Stimulated activated CD4-positive, alpha-beta T cell treated with anti-CD3 and anti-CD28 coated beads, Interleukin-1b, Interleukin-23, amount 100 ng/mL, for 4 hours (primary cell): ENCODE results near the gene OTOG.

Experiments
- DNase-seq, 2 donors: peaks; one replicate each; pipeline ENCODE4 v3.0.0-alpha.2; 2020; ENCODE audit warnings: low read depth in 2 of 2

The OTOG gene

GRCh38 chr11:17581732-17582053, 34.6 kb downstream of the OTOG start:
- no peak for DNase-seq

DNA sequence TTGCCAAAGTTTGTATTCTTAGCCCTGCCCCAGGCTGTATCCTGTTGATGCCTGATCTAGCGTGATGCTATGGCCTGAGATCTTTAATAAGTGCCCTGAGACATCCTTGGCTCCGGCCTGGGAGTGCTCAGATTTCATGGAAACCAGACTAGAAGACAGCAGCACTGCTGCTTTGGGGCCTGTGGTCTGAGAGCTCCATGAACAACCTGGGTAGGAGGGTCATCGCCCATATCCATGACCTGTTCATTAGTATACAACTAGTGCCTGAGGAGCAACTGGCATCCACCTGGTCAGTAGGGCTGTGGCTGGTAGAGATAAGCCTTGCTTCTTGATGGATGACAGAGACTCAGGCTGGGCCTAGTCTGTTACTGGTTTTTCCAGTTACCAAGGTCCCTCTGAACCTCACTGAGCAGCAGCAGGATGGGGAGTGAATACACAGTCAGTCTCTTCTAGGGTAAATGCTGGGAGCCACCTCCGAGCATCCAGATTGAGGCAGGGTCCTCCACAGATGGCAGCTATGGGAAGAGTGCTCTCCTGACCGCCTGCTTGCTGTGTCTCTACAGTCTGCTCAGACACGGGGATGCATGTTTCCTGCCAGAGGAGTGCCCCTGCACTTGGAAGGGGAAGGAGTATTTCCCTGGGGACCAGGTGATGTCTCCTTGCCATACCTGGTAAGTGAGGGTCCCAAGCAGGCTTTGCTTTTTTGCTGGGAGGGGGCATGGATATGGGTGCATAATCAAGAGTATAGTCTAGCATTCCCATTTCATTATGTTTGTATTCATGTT, 39.0 kb downstream of the OTOG start:
- DNase-seq = no peak

DNA sequence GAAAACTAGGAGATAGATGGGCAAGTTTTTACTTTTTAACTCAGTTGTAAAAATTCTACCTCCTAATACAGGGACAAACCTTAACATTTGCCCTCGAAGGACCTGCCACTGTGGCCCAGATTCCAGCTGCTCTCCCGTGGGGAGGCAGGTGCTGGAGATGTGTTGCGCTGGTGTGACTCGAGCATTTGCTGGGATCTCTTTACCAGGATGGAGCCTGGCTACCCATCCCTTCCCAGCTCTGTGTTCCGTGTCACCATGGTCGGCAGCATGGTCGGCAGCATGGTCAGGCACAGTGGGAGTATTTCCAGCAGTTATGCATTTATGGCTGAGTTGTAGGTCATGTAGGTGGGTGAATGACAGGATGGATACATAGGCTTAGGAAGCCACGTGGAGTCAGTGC, 41.1 kb downstream of the OTOG start:
- DNase-seq = no peak

GRCh38 chr11:17588721-17589120, 41.7 kb downstream of the OTOG start:
- no peak for DNase-seq

DNA sequence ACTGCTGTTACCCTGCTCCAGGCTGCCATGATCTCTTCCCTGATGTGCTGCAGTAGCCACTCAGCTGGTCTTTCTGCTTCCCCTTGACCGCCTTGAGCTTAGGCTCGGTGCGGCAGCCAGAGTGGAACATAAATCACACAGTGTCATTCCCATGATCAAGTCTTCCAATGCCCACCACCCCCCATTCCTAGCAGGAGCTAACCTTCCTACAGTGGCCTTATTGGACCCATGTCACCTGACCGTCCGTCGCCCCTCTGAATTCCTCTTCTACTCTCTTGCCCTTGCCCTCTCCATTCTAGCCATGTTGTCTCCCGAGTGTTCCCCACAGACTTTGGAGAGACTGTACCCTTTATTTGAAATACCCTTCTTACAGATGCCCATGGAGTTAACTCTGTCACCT, 43.4 kb downstream of the OTOG start:
- DNase-seq = no peak

DNA sequence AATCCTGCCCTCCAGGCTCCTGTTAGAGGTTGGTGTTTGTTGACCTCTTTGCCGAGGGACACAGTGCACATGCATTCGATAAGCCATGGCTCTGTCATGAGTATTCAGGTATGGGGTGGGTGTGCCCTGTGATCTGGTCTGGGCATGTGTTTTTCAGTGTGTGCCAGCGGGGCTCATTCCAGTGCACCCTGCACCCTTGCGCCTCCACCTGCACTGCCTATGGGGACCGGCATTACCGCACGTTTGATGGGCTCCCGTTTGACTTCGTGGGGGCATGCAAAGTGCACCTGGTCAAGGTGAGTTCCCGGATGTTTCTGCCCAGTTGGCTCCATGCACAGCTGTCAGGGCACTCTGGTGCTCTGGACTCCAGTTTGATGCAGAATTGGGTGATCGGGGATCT, 44.2 kb downstream of the OTOG start:
- no peak for DNase-seq

DNA sequence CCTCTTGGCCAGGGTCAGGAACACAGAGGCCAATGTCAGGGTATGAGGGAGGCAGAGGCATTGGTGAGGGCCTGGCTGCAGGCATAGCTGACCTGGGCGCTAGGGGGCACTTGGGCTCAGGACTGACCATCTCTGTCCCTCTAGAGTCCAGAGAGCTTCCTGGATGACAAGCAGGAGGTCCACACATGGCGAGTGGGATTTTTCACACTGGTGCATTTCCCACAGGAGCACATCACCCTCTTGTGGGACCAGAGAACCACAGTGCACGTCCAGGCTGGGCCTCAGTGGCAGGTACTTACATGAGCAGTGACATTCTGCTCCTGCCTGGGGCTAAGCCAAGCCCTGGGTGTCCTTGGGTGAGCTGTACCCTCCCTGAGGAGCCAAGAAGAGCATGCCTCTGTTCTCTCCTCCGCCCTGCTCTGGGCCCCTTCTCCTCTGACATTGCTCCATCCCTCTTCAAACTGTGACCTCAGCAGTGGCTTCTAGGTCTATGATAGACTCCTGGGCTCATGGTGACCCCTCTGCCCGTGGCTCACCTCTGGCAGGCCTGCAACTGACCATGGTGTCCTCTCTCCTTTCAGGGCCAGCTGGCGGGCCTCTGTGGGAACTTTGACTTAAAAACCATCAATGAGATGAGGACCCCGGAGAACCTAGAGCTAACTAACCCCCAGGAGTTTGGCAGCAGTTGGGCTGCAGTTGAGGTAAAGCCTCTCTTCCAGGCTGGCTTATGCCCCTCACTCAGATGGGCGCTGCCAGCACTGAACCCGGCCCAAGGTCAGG, 46.6 kb downstream of the OTOG start:
- DNase-seq = no peak

DNA sequence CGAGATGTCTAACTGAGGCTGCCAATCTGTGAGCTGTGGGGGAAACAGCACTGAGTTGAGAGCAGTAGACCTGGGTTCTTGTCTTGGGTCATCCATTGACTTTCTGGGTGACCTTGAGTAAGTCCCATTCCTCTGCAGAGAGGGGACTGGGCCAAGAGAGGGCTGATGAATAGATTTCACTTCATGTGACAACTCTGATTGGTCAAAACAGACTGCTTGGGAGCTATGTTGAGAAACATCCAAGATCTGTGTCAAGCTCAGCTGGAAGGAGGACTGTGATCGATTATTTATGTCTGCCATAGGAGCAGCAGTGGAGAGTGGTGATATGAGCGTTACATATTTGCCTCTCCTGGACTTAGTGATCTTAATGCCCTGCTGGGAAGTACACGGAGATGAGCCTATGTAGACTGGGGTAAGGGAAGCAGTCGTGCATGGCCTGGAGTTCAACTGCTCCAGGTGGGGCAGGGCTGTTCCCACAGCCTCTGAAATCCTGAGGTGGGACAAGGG, 47.7 kb downstream of the OTOG start:
- no peak for DNase-seq

DNA sequence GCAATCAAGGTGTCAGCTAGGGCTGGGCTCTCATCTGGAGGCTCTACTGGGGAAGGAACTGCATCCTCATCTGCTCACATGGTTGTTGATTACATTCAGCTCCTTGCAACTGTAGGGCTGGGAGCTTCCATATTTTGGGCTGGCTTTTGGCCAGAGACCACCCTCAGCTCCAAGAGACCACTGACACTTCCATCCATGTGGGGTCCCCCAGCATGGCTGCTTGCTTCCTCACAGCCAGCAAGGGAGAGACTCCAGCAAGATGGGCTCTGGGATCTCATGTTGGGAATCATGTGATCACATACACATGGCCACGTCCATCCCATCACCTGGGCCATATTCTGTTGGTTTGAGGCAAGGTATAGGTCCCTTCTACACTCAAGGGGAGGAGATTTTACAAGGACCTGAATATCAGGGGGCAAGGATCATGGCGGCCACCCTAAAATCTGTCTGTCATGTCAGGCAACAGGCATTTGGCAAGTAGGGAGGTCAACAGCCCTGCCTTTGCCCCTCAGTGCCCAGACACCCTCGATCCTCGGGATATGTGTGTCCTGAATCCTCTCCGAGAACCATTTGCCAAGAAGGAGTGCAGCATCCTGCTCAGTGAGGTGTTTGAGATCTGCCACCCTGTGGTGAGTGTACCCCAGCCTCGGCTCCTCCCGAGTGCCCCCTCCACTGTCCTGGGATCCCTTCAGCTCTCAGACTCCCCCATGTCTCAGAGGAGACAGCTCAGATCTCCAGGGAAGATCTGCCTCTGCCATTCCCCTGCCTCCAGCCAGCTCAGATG, 48.7 kb downstream of the OTOG start:
- DNase-seq = no peak

DNA sequence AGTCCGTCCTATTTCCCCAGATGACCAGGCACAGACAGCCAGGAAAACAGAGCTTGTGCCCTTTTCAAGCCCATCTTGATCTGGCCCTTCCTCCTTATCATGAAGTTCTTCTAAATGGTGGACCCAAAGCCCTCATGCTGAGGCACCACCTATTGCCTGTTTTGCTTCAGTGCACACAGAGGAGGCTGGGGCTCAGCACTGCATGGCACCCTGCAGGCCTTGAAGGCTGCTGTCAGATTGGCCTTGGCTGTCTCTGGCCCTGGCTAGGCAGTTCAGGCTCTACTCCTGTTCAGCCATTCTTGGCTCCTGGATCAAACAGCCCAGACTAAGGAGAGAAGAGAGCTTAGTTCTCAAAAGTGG, 49.2 kb downstream of the OTOG start:
- DNase-seq = no peak

- DNase-seq = no peak
Measured at GRCh38 chr11:17596711-17597110, 49.7 kb downstream of the OTOG start.

DNA sequence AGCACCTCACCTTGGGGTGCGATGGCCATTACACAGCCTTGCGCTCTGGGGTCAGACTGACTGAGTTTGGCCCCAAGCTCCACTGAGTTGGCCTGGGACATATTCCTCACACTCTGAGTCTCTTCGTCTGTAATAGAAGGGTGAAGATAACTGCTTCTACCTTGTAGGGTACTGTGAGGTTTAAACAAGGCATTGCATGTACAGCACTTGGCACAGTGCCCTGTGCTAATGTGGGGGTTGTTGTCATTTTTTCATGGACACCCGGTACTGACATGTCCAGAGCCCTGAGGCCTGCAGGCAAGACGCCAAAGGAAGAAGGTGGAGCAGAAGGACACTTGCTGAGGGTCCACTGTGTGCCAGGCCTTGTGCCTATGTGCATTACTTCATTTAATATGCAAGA, 50.7 kb downstream of the OTOG start:
- no peak for DNase-seq

GRCh38 chr11:17598700-17599459, 51.8 kb downstream of the OTOG start:
- DNase-seq = peak; percentile 52 to 66

DNA sequence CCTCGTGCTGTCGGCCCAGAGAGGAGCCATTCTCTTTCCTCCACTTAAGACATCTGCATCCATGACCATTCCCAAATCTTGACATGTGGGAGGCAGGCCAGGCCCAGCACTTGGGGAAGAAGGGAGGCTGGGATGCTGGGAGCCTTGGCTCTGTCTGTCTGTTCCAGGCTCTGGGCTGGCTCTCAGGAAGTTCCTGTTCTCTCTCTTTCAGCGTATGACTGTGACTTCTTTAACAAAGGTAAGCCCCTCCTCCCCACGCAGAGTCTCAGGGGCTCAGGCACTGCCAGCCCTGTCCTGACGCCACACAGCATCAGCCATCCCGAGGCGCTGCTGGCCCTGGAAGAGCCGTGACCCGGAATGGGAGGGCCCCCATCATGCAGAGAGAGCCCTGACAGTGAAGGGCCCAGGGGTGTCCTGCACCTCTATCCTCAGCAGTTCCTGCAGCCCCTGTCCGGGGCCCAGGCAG, 52.4 kb downstream of the OTOG start:
- no peak for DNase-seq

DNA sequence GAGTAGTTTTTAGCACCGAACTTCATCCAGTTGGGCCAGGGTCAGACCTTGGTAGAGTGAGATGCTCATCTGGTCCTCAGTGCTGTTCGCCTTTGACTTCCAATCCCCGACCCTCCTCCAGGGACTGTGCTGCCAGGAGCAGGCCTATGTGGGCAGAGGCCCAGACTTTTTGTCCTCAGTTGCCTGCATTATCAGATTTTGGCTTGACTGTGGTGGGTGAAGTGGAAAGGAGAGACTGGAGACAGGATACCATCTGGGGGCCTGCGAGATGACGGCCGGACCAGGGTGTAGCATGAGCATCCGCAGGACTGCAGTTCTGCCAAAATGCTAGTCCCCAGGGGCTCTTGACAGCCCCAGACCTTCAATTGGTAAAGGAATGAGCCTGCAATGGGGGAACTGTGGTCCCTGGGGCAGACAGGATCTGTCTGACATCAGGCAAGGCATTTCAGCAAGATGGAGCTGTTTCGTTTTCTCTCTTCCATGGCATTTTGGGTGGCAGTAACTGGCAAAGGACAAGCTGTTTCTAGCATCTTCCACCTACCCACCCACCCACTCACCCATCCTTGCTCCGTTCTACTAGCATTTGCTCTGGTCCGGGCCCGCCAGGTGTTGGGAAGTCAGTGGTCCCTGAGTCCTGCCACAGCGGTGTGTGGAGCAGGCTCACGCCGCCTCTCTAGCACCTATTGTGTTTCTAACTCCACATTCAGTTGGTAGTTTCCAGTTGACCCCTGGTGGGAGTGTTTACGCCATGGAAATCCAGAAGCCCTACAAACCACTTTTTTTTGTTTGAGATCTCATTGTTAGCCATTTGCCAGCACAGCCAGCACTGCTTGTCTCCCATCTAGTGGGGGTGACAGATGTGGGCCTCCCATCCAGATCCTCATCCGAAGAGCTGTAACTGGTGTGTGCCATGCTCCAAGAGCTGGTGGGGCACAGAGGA, 53.5 kb downstream of the OTOG start:
- no peak for DNase-seq

- DNase-seq = no peak
Measured at GRCh38 chr11:17601256-17601671, 54.2 kb downstream of the OTOG start.

DNA sequence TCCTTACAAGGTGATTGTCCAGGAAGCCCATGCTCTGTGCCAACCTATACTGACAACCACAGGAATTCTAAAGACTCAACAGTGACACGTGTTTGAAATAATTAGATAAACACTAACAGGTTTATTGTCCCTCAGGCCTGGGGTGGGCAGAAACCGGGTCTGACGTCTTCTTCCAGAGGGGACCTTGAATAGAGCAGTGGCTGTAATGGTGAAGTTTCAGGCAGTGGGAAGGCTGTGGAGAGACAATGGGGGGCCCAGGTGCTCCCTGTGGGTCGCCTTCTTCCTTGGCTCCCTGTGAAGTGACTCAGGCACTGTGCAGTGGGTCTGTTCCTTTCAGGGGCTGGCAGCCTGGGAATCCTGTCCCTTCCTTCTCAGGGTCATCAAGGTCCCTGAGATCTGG, 54.6 kb downstream of the OTOG start:
- DNase-seq = no peak

- no peak for DNase-seq
Measured at GRCh38 chr11:17602105-17603001, 55.3 kb downstream of the OTOG start.

- no peak for DNase-seq
Measured at GRCh38 chr11:17603056-17603825, 56.2 kb downstream of the OTOG start.
